Body of pancreas (tissue), 4 donors: Measurements from ENCODE around the gene RINL.

Experiments
- POLR2A ChIP-seq, 3 donors: fragments of 450-650 bp; IDR thresholded peaks; one replicate each; pipeline ENCODE4 v1.6.1; 2016; ENCODE audit warnings: antibody characterized with exemption in 3 of 3, mild to moderate bottlenecking in 2 of 3
- TF ChIP-seq, protein P1 (sequence below), 7 experiments: fragments of 450-650 bp in 4 of 7; fragments of 200-600 bp in 3 of 7; sonication (generic) in 3 of 7; IDR thresholded peaks; one replicate each; pipeline ENCODE4 v1.5.1; 2016 to 2019; ENCODE audit warnings: antibody characterized with exemption in 7 of 7

- TF ChIP-seq, protein P1, sequence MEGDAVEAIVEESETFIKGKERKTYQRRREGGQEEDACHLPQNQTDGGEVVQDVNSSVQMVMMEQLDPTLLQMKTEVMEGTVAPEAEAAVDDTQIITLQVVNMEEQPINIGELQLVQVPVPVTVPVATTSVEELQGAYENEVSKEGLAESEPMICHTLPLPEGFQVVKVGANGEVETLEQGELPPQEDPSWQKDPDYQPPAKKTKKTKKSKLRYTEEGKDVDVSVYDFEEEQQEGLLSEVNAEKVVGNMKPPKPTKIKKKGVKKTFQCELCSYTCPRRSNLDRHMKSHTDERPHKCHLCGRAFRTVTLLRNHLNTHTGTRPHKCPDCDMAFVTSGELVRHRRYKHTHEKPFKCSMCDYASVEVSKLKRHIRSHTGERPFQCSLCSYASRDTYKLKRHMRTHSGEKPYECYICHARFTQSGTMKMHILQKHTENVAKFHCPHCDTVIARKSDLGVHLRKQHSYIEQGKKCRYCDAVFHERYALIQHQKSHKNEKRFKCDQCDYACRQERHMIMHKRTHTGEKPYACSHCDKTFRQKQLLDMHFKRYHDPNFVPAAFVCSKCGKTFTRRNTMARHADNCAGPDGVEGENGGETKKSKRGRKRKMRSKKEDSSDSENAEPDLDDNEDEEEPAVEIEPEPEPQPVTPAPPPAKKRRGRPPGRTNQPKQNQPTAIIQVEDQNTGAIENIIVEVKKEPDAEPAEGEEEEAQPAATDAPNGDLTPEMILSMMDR (IDR thresholded peaks at IDR 0.05): peak in 5 of 7 experiments; percentile 6 to 51 (median 46)
- peak; percentile 11 to 88 (median 80) for TF ChIP-seq POLR2A (IDR thresholded peaks at IDR 0.05)
These were observed 27.6 kb downstream of the RINL start for GRCh38 chr19:38850436-38850975.
